HCT116 (cell line): Measurements from ENCODE around the gene PPT2.

ENCODE experiments used
- EZH2 ChIP-seq: fragments of 200-600 bp; sonication (generic); IDR thresholded peaks from 2 replicates; pipeline ENCODE4 v1.6.1; 2017; ENCODE audit warnings: antibody characterized with exemption, mixed run types
- POLR2A ChIP-seq: IDR thresholded peaks from 2 replicates; pipeline ENCODE4 v1.7.0; 2011; ENCODE audit warnings: borderline replicate concordance; ENCODE audit not compliant: insufficient read depth, insufficient read length; ENCODE audit errors: extremely low read depth
- TF ChIP-seq, protein P1 (sequence below), 3 experiments: fragments of 200-600 bp in 1 of 3; sonication (generic) in 1 of 3; IDR thresholded peaks in 2 of 3; conservative IDR thresholded peaks in 1 of 3; 2 replicates each; pipeline ENCODE4 v1.5.1; 2012 to 2017; ENCODE audit warnings: low read depth in 2 of 3, low read length in 2 of 3, antibody characterized with exemption in 1 of 3, borderline replicate concordance in 1 of 3, control low read depth in 1 of 3, mild to moderate bottlenecking in 1 of 3, mixed read lengths in 1 of 3, mixed run types in 1 of 3, moderate library complexity in 1 of 3; ENCODE audit not compliant: insufficient read depth in 1 of 3

DNA sequence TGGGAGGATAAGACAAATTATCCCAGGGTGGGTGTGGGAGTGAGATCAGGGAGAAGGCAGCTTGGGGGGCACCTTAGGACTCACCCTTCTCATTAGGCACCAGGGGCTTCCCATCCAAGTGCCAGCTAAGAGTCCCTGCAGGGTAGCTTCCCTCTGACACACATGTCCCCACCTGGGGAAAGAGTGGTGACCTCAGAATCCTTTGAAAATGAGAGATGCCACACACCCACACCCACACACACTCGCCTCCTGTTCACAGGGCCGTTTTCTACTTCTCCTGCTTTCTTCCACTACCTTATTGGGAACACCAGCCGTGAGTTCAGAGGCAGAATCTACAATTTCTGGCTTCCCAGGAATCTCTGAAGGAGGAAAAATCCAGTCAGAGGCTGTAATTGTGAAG lies 29.1 kb downstream of the PPT2 start:
- TF ChIP-seq, protein P1, sequence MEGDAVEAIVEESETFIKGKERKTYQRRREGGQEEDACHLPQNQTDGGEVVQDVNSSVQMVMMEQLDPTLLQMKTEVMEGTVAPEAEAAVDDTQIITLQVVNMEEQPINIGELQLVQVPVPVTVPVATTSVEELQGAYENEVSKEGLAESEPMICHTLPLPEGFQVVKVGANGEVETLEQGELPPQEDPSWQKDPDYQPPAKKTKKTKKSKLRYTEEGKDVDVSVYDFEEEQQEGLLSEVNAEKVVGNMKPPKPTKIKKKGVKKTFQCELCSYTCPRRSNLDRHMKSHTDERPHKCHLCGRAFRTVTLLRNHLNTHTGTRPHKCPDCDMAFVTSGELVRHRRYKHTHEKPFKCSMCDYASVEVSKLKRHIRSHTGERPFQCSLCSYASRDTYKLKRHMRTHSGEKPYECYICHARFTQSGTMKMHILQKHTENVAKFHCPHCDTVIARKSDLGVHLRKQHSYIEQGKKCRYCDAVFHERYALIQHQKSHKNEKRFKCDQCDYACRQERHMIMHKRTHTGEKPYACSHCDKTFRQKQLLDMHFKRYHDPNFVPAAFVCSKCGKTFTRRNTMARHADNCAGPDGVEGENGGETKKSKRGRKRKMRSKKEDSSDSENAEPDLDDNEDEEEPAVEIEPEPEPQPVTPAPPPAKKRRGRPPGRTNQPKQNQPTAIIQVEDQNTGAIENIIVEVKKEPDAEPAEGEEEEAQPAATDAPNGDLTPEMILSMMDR (IDR thresholded peaks at IDR 0.05 in 2 of 3, conservative IDR thresholded peaks at IDR 0.05 in 1 of 3; ENCODE audit: borderline replicate concordance in 1 of 3, insufficient read depth in 1 of 3, low read depth in 2 of 3, low read length in 2 of 3), result no peak
- TF ChIP-seq POLR2A (no peak), EZH2 (no peak)
